K562 (cell line): Measurements from ENCODE around the gene DNAJB2. TPM values are rescaled to one million over a fixed set of nuclear protein-coding genes. Genes with fewer than 3 reads are reported as not detected.

Experiments
- ATAC-seq: fragments of 200-7000 bp; cut with Tn5 transposase; 3 replicates; pipeline ENCODE4 v1.9.1; 2020; ENCODE audit warnings: moderate library complexity
- BruUV-seq: library from RNA; stranded (reverse); fragments of 400-500 nt; replicated peaks from 2 replicates; lab custom pipeline; 2021; lab: Mats Ljungman, UMichigan
- CTCF ChIA-PET: fragments of 300-600 bp; formaldehyde crosslinking; extraction: SDS; loops from one replicate; lab custom pipeline; 2021; ENCODE audit warnings: low intra/inter-chr PET ratio; lab: Yijun Ruan, JAX
- POLR2A ChIA-PET: fragments of 300-600, 350-650 bp; sonication (Branson Sonifier 250); formaldehyde crosslinking; extraction: SDS; loops from one replicate; lab custom pipeline; 2021; ENCODE audit warnings: antibody characterized with exemption, inconsistent platforms; lab: Yijun Ruan, JAX
- DNase-seq, 4 experiments: peaks; one replicate each; pipeline versions ENCODE4 v3.0.0 to v3.0.0-alpha.2; 2011 to 2018; ENCODE audit warnings: low spot score in 3 of 4, mixed read lengths in 3 of 4; ENCODE audit errors: extremely low read depth in 1 of 4
- FAIRE-seq: peaks from 2 replicates; lab custom pipeline; 2011; peaks lifted over from hg19 to GRCh38; lab: Jason Lieb, UNC
- H2AFZ ChIP-seq: 2 replicates; pipeline ENCODE4 v1.6.0; 2011; ENCODE audit warnings: low read depth, low read length, control low read depth, inconsistent platforms
- H3K27ac ChIP-seq: fragments of 200-600 bp; 3 replicates; pipeline ENCODE4 v1.8.0; 2011; ENCODE audit warnings: low read depth, mild to moderate bottlenecking, control low read depth, inconsistent platforms, low read length, moderate library complexity, mixed read lengths; ENCODE audit errors: extremely low read depth
- H3K27me3 ChIP-seq, 2 experiments: fragments of 300-600 bp in 1 of 2; 2 replicates in 1 of 2; 3 replicates in 1 of 2; pipeline versions ENCODE4 v1.6.0 to v1.8.0; 2011; ENCODE audit warnings: inconsistent platforms in 2 of 2, low read length in 2 of 2, mild to moderate bottlenecking in 1 of 2, mixed read lengths in 1 of 2, moderate library complexity in 1 of 2; ENCODE audit not compliant: control insufficient read depth in 2 of 2, insufficient read depth in 2 of 2
- H3K36me3 ChIP-seq: fragments of 300-600 bp; 3 replicates; pipeline ENCODE4 v1.8.0; 2011; ENCODE audit warnings: mild to moderate bottlenecking, low read length, inconsistent platforms; ENCODE audit not compliant: control insufficient read depth, insufficient read depth
- H3K4me1 ChIP-seq, 2 experiments: fragments of 200-600 bp in 1 of 2; replicated peaks in 1 of 2; 2 replicates in 1 of 2; 3 replicates in 1 of 2; pipeline versions ENCODE4 v1.5.1 to v1.8.0; 2011; ENCODE audit warnings: inconsistent platforms in 2 of 2, low read length in 2 of 2, mild to moderate bottlenecking in 1 of 2, mixed read lengths in 1 of 2, moderate library complexity in 1 of 2; ENCODE audit not compliant: control insufficient read depth in 2 of 2, insufficient read depth in 2 of 2
- H3K4me2 ChIP-seq: 2 replicates; pipeline ENCODE4 v1.6.1; 2011; ENCODE audit warnings: low read length, control low read depth, inconsistent platforms, mixed read lengths; ENCODE audit not compliant: insufficient read depth
- H3K4me3 ChIP-seq: fragments of 200-600 bp; sonication (generic), shearing (Covaris generic); 2 replicates; pipeline ENCODE4 v1.5.1; 2016; ENCODE audit warnings: control low read depth, inconsistent platforms
- H3K79me2 ChIP-seq: fragments of 200-600 bp; 3 replicates; pipeline ENCODE4 v1.8.0; 2011; ENCODE audit warnings: low read length, inconsistent platforms; ENCODE audit not compliant: control insufficient read depth, insufficient read depth
- H3K9ac ChIP-seq, 2 experiments: 2 replicates each; pipeline versions ENCODE4 v1.6.0 to v1.6.1; 2011; ENCODE audit warnings: low read depth in 2 of 2, low read length in 2 of 2, control low read depth in 1 of 2, inconsistent platforms in 1 of 2, mild to moderate bottlenecking in 1 of 2, mixed read lengths in 1 of 2; ENCODE audit not compliant: insufficient read depth in 1 of 2
- H3K9me1 ChIP-seq: one replicate; pipeline ENCODE4 v1.6.0; 2011; ENCODE audit warnings: inconsistent platforms, mild to moderate bottlenecking, low read length, moderate library complexity; ENCODE audit not compliant: control insufficient read depth, insufficient read depth
- H3K9me3 ChIP-seq: replicated peaks from 2 replicates; pipeline ENCODE4 v1.5.1; 2011; ENCODE audit warnings: low read depth, low read length, inconsistent platforms; ENCODE audit not compliant: control insufficient read depth, insufficient read depth
- H4K20me1 ChIP-seq: replicated peaks from 2 replicates; pipeline ENCODE4 v1.6.1; 2011; ENCODE audit warnings: low read length, inconsistent platforms, mixed read lengths; ENCODE audit not compliant: control insufficient read depth, insufficient read depth
- ARID3B ChIP-seq: fragments of 250-450 bp; sonication (Bioruptor Pico); IDR thresholded peaks from 2 replicates; pipeline ENCODE4 v1.4.0; 2020; ENCODE audit warnings: borderline replicate concordance
- ATF1 ChIP-seq, 2 experiments: fragments of 450-650 bp in 1 of 2; IDR thresholded peaks; 2 replicates each; pipeline ENCODE4 v1.6.1; 2016; ENCODE audit warnings: missing compliant biosample characterization in 1 of 2, missing genetic modification characterization in 1 of 2
- FOXA3 ChIP-seq, 2 experiments: fragments of 450-650 bp in 1 of 2; sonication (generic) in 1 of 2; formaldehyde crosslinking; IDR thresholded peaks in 1 of 2; conservative IDR thresholded peaks in 1 of 2; 2 replicates each; pipeline versions ENCODE4 v1.4.0 to v1.8.0; 2020 to 2022; ENCODE audit warnings: mild to moderate bottlenecking in 2 of 2, missing genetic modification reagents in 1 of 2
- NR1H2 ChIP-seq: sonication (generic); formaldehyde crosslinking; IDR thresholded peaks from 2 replicates; pipeline ENCODE4 v1.4.0; 2020; ENCODE audit warnings: mild to moderate bottlenecking, missing genetic modification reagents
- OTX1 ChIP-seq: fragments of 450-650 bp; formaldehyde crosslinking; IDR thresholded peaks from 2 replicates; pipeline ENCODE4 v1.4.0; 2022; ENCODE audit warnings: mild to moderate bottlenecking
- SRF ChIP-seq, 2 experiments: fragments of 250-450, 450-650 bp in 1 of 2; sonication (Bioruptor Pico) in 1 of 2; sonication (generic) in 1 of 2; formaldehyde crosslinking; IDR thresholded peaks; 2 replicates each; pipeline versions ENCODE4 v1.5.0 to v1.5.1; 2020 to 2022; ENCODE audit warnings: mild to moderate bottlenecking in 1 of 2, missing genetic modification reagents in 1 of 2
- ZBTB5 ChIP-seq: fragments of 450-650 bp; IDR thresholded peaks from 2 replicates; pipeline ENCODE4 v1.6.1; 2017; ENCODE audit warnings: antibody characterized with exemption
- ZBTB9 ChIP-seq: fragments of 450-650 bp; formaldehyde crosslinking; IDR thresholded peaks from 2 replicates; pipeline ENCODE4 v1.4.0; 2020; ENCODE audit warnings: mild to moderate bottlenecking, moderate library complexity
- ZNF146 ChIP-seq: IDR thresholded peaks from one replicate; pipeline ENCODE4 v1.6.1; 2018; ENCODE audit warnings: missing compliant biosample characterization; ENCODE audit not compliant: unreplicated experiment
- ZNF282 ChIP-seq: sonication (generic); formaldehyde crosslinking; IDR thresholded peaks from 2 replicates; pipeline ENCODE4 v1.8.1; 2023; ENCODE audit warnings: missing genetic modification reagents
- ZNF316 ChIP-seq: fragments of 450-650 bp; IDR thresholded peaks from 2 replicates; pipeline ENCODE4 v1.6.1; 2016
- ZNF583 ChIP-seq: fragments of 250-450 bp; sonication (Bioruptor Pico); IDR thresholded peaks from 2 replicates; pipeline ENCODE4 v1.4.0; 2020
- ZNF75A ChIP-seq: fragments of 450-650 bp; formaldehyde crosslinking; IDR thresholded peaks from 2 replicates; pipeline ENCODE4 v1.4.0; 2020; ENCODE audit warnings: mild to moderate bottlenecking
- WGBS: fragments of 100-300 bp; shearing (Covaris generic); methylation state at CpG from one replicate; pipeline ENCODE4 v1.1.6; 2016; ENCODE audit warnings: low coverage, mixed read lengths; ENCODE audit not compliant: insufficient coverage; ENCODE audit errors: missing lambda C conversion rate; 5-methylcytosine and 5-hydroxymethylcytosine counted together
- in situ Hi-C: fragments of 300-500 bp; cut with MboI; formaldehyde crosslinking; loops from 4 replicates; pipeline ENCODE4 v1.15.0; 2018; ENCODE audit warnings: inconsistent platforms, mixed read lengths
- intact Hi-C: fragments of 100-400 bp; cut with micrococcal nuclease; formaldehyde crosslinking; loops from 2 replicates; pipeline ENCODE4 v1.14.2; 2022
- polyA plus RNA-seq, 8 experiments: library from polyadenylated mRNA; depleted of rRNA in 4 of 8; stranded (reverse) in 5 of 8; unstranded in 3 of 8; fragments of >200 nt; fragmentation: Nextera tagmentation in 2 of 8; fragmentation: Illumina TruSeq in 1 of 8; extraction: Ambion mirVana in 2 of 8; extraction: Trizol in 1 of 8; gene quantifications; 2 replicates each; pipeline versions ENCODE4 v1.2.1 to v1.2.3, GENCODE V29; 2011 to 2014; ENCODE audit warnings: inconsistent platforms in 1 of 8, missing spikeins in 1 of 8
- total RNA-seq, 7 experiments: library from RNA; depleted of rRNA in 6 of 7; stranded (reverse); fragments of >200 nt in 6 of 7; fragmentation: Illumina TruSeq in 2 of 7; extraction: Trizol in 2 of 7; gene quantifications; 2 replicates each; pipeline versions ENCODE4 v1.2.1 to v1.2.3, GENCODE V29; 2011 to 2021; ENCODE audit warnings: low replicate concordance in 1 of 7
- TF ChIP-seq, protein P1 (sequence below): fragments of 250-450 bp; sonication (Bioruptor Pico); IDR thresholded peaks from 2 replicates; pipeline ENCODE4 v1.4.0; 2020; ENCODE audit warnings: mild to moderate bottlenecking
- TF ChIP-seq, protein P2 (sequence below): sonication (generic); formaldehyde crosslinking; IDR thresholded peaks from 2 replicates; pipeline ENCODE4 v1.9.0; 2022; ENCODE audit warnings: mild to moderate bottlenecking, missing genetic modification reagents

Gene DNAJB2
- total and polyA plus RNA-seq, 9 of the 15 experiments (the other 6 are each of a cell fraction or from before 2014, with no cell fraction given): 0.08 to 3.0 (median 2.2) TPM; not detected in 1

- BruUV-seq: no TSS peak
- in situ Hi-C loops: no loop called here
These were observed 48.6 kb downstream of the DNAJB2 start for GRCh38 chr2:219327719-219328118.

More at GRCh38 chr2:219327719-219328118, 48.6 kb downstream of the DNAJB2 start:
- TF ChIP-seq ZNF282 (no peak), FOXA3 (CRISPR knock-in tag; conservative IDR thresholded peaks at IDR 0.05 in 1 of 2, IDR thresholded peaks at IDR 0.05 in 1 of 2) (no peak), ZNF316 (no peak), ZNF75A (CRISPR knock-in tag) (no peak), SRF (CRISPR knock-in tag; IDR thresholded peaks at IDR 0.05) (no peak), ARID3B (CRISPR knock-in tag) (no peak), ZBTB9 (CRISPR knock-in tag) (no peak), ATF1 (CRISPR knock-in tag; IDR thresholded peaks at IDR 0.05) (no peak), ATF1 (tag; IDR thresholded peaks at IDR 0.05) (no peak), ZNF146 (CRISPR knock-in tag) (no peak), ZNF583 (no peak), NR1H2 (CRISPR knock-in tag) (no peak), OTX1 (no peak), ZBTB5 (no peak)
- TF ChIP-seq, protein P1, sequence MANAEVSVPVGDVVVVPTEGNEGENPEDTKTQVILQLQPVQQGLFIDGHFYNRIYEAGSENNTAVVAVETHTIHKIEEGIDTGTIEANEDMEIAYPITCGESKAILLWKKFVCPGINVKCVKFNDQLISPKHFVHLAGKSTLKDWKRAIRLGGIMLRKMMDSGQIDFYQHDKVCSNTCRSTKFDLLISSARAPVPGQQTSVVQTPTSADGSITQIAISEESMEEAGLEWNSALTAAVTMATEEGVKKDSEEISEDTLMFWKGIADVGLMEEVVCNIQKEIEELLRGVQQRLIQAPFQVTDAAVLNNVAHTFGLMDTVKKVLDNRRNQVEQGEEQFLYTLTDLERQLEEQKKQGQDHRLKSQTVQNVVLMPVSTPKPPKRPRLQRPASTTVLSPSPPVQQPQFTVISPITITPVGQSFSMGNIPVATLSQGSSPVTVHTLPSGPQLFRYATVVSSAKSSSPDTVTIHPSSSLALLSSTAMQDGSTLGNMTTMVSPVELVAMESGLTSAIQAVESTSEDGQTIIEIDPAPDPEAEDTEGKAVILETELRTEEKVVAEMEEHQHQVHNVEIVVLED: no peak
- TF ChIP-seq, protein P2, sequence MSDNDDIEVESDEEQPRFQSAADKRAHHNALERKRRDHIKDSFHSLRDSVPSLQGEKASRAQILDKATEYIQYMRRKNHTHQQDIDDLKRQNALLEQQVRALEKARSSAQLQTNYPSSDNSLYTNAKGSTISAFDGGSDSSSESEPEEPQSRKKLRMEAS (CRISPR knock-in tag): no peak
- Histone ChIP-seq H3K9me1 (no peaks in the 10 kb centered on the region), H4K20me1 (no peaks in the 10 kb centered on the region), H2AFZ (no peak overlapping the region), H3K79me2 (no peaks in the 10 kb centered on the region), H3K27ac (no peak overlapping the region), H3K4me3 (no peak overlapping the region), H3K4me2 (no peak overlapping the region), H3K9ac (no peak overlapping the region), H3K36me3 (no peaks in the 10 kb centered on the region), H3K4me1 (peaks cover 0 to 13% of the 10 kb centered on the region in 2 experiments; a peak in 1 of 5 replicates), H3K9me3 (no peaks in the 10 kb centered on the region), H3K27me3 (peaks cover 0 to 14% of the 10 kb centered on the region in 2 experiments; a peak in 2 of 5 replicates)
- ChIA-PET CTCF (no interaction called here), POLR2A (no interaction called here)
- intact Hi-C loops: no loop called here
- WGBS: 0% methylated on average over 2 of the region's 2 CpGs
- FAIRE-seq: no peak
- no peak for ATAC-seq
- DNase-seq: no peak
